ENCODE data around the gene SOCS2.

GRCh38 chr12:93587611-93588010 is 15.1 kb downstream of the SOCS2 start:
- TF ChIP-seq CTCF (IDR thresholded peaks at IDR 0.05) (no peak), POLR2A (IDR thresholded peaks at IDR 0.05) (no peak)
